NT2/D1 (cell line): Measurements from ENCODE around the gene CARHSP1.

ENCODE experiments used
- SUZ12 ChIP-seq: IDR thresholded peaks from 2 replicates; pipeline ENCODE4 v1.6.1; 2011; ENCODE audit not compliant: insufficient read length, insufficient read depth; ENCODE audit errors: extremely low read depth
- YY1 ChIP-seq: IDR thresholded peaks from 2 replicates; pipeline ENCODE4 v1.6.1; 2011; ENCODE audit not compliant: insufficient read length, insufficient read depth

DNA sequence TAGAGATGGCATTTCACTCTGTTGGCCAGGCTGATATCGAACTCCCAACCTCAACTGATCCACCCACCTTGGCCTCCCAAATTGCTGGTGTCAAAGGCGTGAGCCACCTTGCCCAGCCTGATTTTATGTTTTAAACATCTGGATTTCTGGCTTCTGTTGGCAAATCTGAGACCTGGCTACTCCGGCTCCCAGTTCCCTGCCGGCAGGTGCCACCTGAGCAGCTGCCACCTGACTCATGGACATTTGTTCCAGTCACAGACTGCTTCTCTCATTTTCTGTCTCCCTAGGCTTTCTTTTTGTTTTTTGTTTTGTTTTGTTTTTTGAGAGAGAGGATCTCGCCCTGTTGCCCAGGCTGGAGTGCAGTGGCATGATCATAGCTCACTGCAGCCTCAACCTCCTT is 61.6 kb downstream of the CARHSP1 start:
- TF ChIP-seq SUZ12 = no peak
- TF ChIP-seq YY1 = no peak
